Measurements from ENCODE around the gene ABCA12. TPM values are rescaled to one million over a fixed set of nuclear protein-coding genes. Genes with fewer than 3 reads are reported as not detected.

The ABCA12 gene
- total and polyA plus RNA-seq, 10 of the 15 experiments (the other 5 are each of a cell fraction or from before 2014, with no cell fraction given) = 1.2 to 12.1 (median 6.0) TPM

GRCh38 chr2:214896274-214896673 lies 242.2 kb downstream of the ABCA12 start:
- ChIA-PET SMC1A (ENCODE audit: uncharacterized antibody, unreplicated experiment) (no interaction called here), CTCF (no interaction called here), RAD21 (ENCODE audit: unreplicated experiment) (no interaction called here), POLR2A (no interaction called here)
- FAIRE-seq (no peak), ATAC-seq (no peak), DNase-seq (ENCODE audit: low read depth, low spot score) (no peak)
- H3K4me3 ChIP-seq = no peak overlapping the region
- WGBS (ENCODE audit: insufficient coverage, insufficient replicate concordance, low lambda C conversion rate, missing lambda C conversion rate) = 100% methylated on average over 1 of the region's 1 CpG
- H3K4me1 ChIP-seq (ENCODE audit: control insufficient read depth, insufficient read depth, low read length) = no peaks in the 10 kb centered on the region
- in situ Hi-C loops (cut with MboI) (no loop called here), intact Hi-C loops (cut with micrococcal nuclease; ENCODE audit: unreplicated experiment) (no loop called here)
- no peaks in the 10 kb centered on the region for H3K9me3 ChIP-seq (replicated peaks; ENCODE audit: control insufficient read depth, insufficient read depth, low read length)
- no peaks in the 10 kb centered on the region for H3K27me3 ChIP-seq (replicated peaks in 1 of 2; ENCODE audit: control insufficient read depth in 2 of 2, insufficient read depth in 2 of 2, low read length in 1 of 2)
- H4K20me1 ChIP-seq (ENCODE audit: control insufficient read depth, insufficient read depth) = no peaks in the 10 kb centered on the region
- no peak overlapping the region for H3K27ac ChIP-seq (ENCODE audit: control insufficient read depth, insufficient read depth)
- H3K36me3 ChIP-seq (ENCODE audit: control insufficient read depth in 2 of 2, insufficient read depth in 2 of 2, low read length in 1 of 2) = no peaks in the 10 kb centered on the region
- no peak overlapping the region for H3K9ac ChIP-seq (ENCODE audit: control insufficient read depth, insufficient read depth, low read length)
- H3K4me2 ChIP-seq (ENCODE audit: control insufficient read depth, insufficient read depth) = no peak overlapping the region
- H2AFZ ChIP-seq (ENCODE audit: control insufficient read depth, low read depth, low read length) = no peak overlapping the region
- no TSS peak for BruUV-seq (replicated peaks)
- H3K79me2 ChIP-seq (ENCODE audit: control insufficient read depth, insufficient read depth, low read length) = no peaks in the 10 kb centered on the region
- no peak for TF ChIP-seq SREBF2 (IDR thresholded peaks at IDR 0.05; ENCODE audit: low read length)
- no peak for TF ChIP-seq USF1 (IDR thresholded peaks at IDR 0.05; ENCODE audit: borderline replicate concordance, extremely low read length, insufficient read depth, low read depth, low read length)
- no peak for TF ChIP-seq NFYB (IDR thresholded peaks at IDR 0.05; ENCODE audit: insufficient read depth, low read depth, low read length)
- TF ChIP-seq E2F8 (IDR thresholded peaks at IDR 0.05; ENCODE audit: low read depth, partially characterized antibody) = no peak
- no peak for TF ChIP-seq TAF1 (IDR thresholded peaks at IDR 0.05; ENCODE audit: borderline replicate concordance, low read depth, low read length)
